22Rv1 (cell line): Measurements from ENCODE around the gene PLB1.

ENCODE experiments used
- ZFX ChIP-seq: fragments of 450-650 bp; IDR thresholded peaks from 2 replicates; pipeline ENCODE4 v1.6.1; 2017; ENCODE audit warnings: antibody characterized with exemption, borderline replicate concordance
- TF ChIP-seq, protein P1 (sequence below): fragments of 450-650 bp; IDR thresholded peaks from 2 replicates; pipeline ENCODE4 v1.5.1; 2017; ENCODE audit warnings: mild to moderate bottlenecking

DNA sequence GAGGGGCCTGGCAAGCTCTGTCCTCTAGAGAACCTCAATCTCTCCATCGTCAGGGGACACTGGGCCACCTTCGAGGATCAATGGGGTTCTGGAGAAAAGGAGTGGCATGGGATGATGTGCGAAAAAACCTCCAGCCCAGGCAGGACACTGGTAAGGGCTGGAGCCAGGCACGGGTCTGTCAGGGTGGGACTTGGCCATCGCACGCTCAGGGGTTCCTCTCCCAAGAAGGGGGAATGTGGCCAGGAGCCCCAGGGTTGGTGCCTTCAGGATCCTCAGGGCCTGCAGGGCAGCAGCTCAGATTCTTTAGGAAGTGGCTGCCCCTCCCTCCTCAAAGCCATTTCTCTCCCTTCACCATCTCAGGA, 46.8 kb upstream of the PLB1 start:
- TF ChIP-seq, protein P1, sequence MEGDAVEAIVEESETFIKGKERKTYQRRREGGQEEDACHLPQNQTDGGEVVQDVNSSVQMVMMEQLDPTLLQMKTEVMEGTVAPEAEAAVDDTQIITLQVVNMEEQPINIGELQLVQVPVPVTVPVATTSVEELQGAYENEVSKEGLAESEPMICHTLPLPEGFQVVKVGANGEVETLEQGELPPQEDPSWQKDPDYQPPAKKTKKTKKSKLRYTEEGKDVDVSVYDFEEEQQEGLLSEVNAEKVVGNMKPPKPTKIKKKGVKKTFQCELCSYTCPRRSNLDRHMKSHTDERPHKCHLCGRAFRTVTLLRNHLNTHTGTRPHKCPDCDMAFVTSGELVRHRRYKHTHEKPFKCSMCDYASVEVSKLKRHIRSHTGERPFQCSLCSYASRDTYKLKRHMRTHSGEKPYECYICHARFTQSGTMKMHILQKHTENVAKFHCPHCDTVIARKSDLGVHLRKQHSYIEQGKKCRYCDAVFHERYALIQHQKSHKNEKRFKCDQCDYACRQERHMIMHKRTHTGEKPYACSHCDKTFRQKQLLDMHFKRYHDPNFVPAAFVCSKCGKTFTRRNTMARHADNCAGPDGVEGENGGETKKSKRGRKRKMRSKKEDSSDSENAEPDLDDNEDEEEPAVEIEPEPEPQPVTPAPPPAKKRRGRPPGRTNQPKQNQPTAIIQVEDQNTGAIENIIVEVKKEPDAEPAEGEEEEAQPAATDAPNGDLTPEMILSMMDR = no peak
- no peak for TF ChIP-seq ZFX
